Adipose tissue (tissue), 3 donors: ENCODE data around the gene FNDC8. TPM values are rescaled to one million over a fixed set of nuclear protein-coding genes. Genes with fewer than 3 reads are reported as not detected.

Experiments used
- H3K27ac ChIP-seq: one replicate; pipeline ENCODE4 v1.5.1; 2013; ENCODE audit warnings: low read depth, low read length
- WGBS, 3 donors: extraction: QIAGEN DNeasy Blood & Tissue Kit; methylation state at CpG; one replicate each; pipeline ENCODE4 v1.1.7; 2013; 5-methylcytosine and 5-hydroxymethylcytosine counted together
- polyA plus RNA-seq, 3 donors: library from polyadenylated mRNA; stranded (reverse); fragments of 200-250 nt; gene quantifications; one replicate each; pipeline ENCODE4 v1.2.3, GENCODE V29; 2013
- donor health status: healthy with polysubstance abuse.
- donor health status: Bipolar disorder and iron deficiency.
- donor health status: healthy.

The FNDC8 gene
- polyA plus RNA-seq: under 1 TPM in 2 of 3 donors, not detected in 1; 0.03 to 0.09 TPM

- 88 to 96% (median 89%) methylated on average over 3 of the region's 3 CpGs for WGBS, 3 donors
- no peak within 1 kb of the TSS for H3K27ac ChIP-seq
Measured at GRCh38 chr17:35121315-35121714, at the start of gene FNDC8. Gene FNDC8, plus strand, starts transcription at chr17:35121615. Its CDS starts 79 bp downstream, at chr17:35121694.

DNA sequence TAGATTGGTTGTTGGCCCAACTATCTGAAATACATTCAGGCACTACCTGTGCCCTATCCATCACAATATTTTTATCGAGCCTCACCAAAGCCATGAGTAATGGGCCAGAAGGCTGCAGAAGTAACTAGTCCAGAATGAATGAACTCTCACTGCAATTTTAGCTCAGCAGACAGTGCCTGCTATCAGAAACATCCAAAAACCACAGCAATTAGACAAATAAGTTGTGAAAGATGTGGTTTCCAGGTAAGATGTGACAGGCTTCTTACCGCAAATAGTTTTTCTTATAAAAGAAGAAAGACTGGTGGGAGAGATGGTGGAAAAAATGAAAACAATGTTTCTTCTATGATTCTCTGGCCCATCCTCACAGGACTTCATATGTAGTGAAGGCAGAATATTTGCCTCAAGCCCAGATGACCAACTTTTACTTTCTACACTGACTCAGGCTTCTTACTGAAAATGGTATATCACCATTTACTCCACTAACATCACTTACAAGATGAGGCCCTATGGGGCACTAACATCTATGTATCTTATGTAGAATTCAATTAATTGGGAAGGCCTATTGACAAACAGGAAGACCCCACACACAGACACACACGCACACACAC is 48.1 kb upstream of the FNDC8 start:
- 80 to 85% (median 81%) methylated on average over 3 of the region's 3 CpGs for WGBS, 3 donors
- no peak overlapping the region for H3K27ac ChIP-seq

GRCh38 chr17:35073991-35074627 is 47.3 kb upstream of the FNDC8 start:
- H3K27ac ChIP-seq: no peak overlapping the region
- WGBS, 3 donors: 40 to 76% (median 70%) methylated on average over 5 of the region's 5 CpGs

DNA sequence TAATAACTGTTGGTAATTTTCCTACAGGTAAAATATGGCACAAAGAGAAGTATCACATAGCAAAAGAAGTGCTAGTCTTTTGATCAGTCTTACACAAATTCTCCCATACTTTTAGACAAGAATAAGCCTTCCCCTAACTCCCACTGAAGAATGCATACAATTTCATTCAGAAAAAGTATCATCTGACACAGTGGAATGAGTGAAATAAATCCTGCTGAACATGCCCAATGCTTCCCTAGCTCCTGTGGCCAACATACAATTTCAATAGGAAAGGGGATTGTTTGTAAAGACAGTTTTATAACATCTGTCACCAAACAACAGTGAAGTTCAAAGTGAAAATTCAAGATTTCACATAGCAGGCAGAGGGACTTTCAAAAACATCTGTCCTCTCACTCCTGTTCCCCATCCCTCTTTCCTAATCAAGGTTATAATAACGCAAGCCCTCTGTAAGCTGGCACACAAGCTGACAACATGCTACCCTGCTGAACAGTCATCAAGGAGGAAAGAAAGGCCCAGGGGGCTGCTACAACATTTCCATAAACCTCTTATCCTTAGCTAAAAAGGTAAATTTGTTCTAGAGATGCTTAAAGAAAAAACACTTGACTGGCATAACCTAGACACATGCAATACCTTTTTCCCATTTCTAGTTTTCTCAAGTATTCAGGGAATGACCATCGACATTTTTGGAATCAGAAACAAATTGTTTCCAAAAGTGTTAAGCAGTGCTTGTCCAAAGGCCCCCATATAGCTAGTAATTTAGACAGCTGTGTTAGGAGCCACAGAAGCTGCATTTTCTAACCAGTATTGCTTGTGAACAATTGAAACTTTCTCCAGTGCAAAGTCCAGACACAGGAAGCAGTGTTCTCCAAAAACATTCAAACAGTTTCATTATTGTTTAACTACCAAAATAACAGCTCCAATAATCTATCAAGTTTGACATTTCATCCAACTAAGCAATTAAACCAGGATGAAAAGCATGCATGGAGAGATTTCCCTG is 46.4 kb upstream of the FNDC8 start:
- no peak overlapping the region for H3K27ac ChIP-seq
- WGBS, 3 donors: 38 to 77% (median 73%) methylated on average over 2 of the region's 2 CpGs

DNA sequence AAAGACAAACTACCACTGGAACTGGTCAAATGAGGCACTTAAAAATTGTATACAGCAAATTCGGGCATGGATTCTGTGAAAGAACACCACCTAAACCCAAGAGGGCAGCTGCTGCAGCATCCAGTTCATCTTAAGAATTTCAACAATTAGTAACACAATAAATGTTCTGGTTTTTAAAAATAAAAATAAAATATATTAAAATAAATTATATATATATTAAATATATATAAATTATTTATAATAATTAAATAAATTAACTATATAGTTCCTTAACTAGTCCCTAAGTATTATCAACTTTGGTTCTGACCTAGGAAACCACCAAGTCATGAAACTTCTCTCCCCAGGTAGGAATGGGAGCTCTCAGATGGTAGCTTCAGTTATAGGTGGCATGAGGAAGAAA is 44.5 kb upstream of the FNDC8 start:
- no peak overlapping the region for H3K27ac ChIP-seq
- WGBS, 3 donors: 84 to 95% (median 86%) methylated on average over 1 of the region's 1 CpG

DNA sequence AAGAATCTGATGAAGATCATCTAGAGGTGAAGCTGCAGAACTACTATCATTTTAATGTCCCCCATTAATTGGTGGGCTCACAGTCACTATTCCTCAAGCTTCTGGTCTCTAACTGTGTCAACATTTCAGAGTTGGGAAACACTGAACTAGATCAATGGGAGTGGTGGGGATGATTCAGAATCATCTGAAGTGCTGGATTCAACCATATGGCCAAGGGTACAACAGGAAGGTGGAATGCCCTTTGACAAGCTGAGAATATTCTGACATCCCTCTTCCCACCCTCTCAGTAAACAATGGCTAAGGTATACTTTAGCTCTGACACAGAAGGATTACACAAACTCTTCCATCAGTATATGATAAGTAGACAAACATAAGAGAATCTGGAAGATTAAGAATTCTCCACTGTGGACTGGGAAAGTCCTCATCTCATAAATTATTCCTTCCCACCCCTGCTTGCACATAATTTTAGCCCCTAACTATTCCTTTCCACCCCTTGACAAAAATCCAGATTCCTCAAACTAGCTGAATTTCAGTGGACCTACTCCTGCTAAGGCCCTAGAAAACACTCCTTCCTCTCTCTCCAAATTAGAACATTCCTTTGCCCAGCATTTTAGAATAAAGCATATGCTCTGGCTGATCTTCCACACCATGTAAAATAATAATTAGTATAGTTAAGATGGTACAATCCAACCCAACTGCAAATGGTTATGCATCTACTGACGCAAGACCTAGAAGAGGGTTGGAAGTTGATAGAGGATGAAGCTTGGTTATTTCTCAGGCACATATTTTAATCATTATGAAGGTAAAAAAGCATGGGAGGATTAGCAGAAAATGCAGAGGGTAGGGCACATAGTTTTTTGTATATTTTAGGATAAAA is 41.6 kb upstream of the FNDC8 start:
- WGBS, 3 donors: 97 to 100% (median 100%) methylated on average over 1 of the region's 1 CpG
- H3K27ac ChIP-seq: no peak overlapping the region

DNA sequence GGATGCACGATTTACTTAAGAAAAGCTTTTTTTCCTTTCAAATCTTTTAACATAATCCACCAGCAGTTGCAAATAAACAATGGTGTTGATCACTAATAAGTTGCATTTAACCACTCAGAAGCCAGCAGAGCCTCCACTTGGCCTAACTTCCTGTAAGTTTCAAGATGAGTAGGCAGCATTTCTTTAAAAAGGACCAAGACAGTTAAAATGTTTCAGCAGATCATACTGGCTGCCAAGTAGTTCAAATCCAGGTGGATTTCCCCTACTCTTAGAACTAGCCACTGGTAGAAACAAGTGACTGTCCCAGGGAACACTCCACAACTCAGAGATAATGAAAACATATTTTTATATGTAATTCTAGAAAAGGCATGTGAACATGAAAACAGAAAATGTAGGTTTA is 40.9 kb upstream of the FNDC8 start:
- 51 to 59% (median 52%) methylated on average over 1 of the region's 1 CpG for WGBS, 3 donors
- H3K27ac ChIP-seq: no peak overlapping the region

DNA sequence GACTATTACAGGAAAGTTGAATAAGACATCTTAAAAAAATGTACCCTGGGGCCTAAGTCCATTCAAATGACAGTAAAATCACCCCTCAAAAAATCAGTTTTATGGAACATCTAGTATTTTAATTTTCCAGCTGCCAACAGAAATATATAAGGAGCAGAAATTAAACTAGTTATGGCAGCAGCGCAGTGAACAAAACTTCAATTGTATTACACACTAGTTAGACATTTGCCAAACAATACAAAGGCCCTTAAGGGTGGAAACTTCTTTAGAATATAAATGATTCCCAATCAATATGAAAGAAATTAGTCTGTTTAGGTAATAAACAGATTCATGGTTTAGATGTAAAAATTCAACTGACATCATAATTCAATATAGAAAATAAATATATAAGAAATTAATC is 39.8 kb upstream of the FNDC8 start:
- WGBS, 3 donors: 90 to 93% (median 92%) methylated on average over 1 of the region's 1 CpG
- H3K27ac ChIP-seq: no peak overlapping the region

DNA sequence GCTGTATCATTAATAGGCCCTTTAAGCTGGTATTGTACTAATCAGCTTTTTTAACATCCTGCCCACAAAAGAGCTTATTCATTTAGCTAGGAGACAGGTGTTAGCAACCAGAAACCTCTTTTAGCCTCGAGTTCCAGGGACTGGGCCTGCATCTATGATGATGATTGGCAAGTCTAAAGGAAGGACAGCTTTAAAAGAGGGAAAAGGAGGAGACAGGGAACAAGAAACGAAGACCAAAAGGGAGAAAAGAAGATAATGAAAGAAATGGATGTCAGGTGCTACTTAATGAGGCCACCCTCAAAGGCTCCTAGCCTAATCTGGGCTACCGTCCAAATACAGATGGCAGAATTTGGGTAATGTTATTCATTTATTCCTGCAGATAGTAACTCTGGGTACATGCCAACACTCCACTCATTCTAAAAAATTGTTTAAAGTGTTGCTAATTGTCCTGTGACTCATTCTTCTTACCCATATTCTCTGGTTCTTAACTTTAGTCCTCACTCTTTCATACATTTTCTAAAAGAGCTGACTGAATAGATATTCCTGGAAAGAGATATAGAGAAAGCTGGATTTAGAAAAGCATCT is 39.2 kb upstream of the FNDC8 start:
- WGBS, 3 donors: 29 to 57% (median 49%) methylated on average over 3 of the region's 3 CpGs
- no peak overlapping the region for H3K27ac ChIP-seq

- WGBS, 3 donors: 75 to 87% (median 87%) methylated on average over 2 of the region's 2 CpGs
- no peak overlapping the region for H3K27ac ChIP-seq
Measured at GRCh38 chr17:35083071-35083470, 38.3 kb upstream of the FNDC8 start.

DNA sequence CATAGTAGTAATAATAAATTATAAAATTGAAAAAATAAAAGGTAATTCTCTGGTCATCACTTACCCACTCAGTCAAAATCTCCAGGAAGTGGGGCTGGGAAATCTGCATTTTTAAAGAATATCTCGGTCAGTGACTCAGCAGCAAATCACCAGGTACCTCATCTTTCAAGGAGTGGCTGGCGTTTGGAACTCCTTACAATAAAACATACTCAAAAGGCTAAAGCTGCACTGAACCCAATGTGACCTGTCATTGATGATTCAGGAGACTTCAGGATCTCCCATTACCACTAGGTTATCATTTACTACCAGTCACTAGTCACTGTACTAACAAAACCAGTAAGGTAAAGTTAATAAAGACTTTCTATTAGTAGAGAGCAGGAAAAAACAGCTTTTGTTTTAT is 36.4 kb upstream of the FNDC8 start:
- no peak overlapping the region for H3K27ac ChIP-seq
- 77 to 81% (median 80%) methylated on average over 2 of the region's 2 CpGs for WGBS, 3 donors

DNA sequence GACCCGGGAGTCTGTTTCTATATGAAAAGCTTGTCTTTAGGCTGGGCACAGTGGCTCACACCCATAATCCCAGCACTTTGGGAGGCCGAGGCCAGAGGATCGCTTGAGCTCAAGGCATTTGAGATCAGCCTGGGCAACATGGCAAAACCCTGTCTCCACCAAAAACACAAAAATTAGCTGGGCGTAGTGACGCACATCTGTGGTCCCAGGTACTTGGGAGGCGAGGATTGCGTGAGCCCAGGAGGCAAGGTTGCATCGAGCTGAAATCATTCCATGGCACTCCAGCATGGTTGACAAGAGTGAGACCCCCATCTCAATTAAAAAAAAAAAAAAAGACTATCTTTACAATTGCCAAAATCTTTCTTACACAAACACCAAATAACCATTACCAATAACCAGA is 35.3 kb upstream of the FNDC8 start:
- 97 to 100% (median 97%) methylated on average over 8 of the region's 8 CpGs for WGBS, 3 donors
- H3K27ac ChIP-seq: no peak overlapping the region

DNA sequence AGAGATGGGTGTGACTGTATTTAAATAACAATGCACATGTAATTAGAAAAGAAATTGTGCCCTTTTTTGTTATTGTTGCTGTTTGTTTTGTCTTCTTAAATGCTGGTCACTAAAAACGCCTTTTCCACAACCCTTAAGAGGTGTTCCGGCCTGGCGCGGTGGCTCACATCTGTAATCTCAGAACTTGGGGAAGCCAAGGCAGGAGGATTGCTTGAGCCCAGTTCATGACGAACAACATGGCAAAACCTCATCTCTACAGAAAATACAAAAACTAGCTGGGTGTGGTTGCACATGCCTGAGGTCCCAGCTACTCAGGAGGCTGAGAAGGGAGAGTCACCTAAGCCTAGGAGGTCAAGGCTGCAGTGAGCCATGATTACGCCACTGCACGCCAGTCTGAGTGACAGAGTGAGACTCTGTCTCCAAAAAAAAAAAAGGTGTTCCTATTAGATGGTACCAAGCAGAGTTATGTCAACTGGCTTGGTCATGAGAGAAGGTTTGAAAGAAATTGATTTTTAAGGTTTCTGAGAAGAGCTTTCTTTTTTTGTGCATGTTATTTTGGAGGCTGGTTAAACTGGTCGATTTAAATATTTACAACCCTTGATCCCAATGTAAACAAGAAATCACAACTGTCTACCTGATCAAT is 34.4 kb upstream of the FNDC8 start:
- 63 to 89% (median 87%) methylated on average over 8 of the region's 8 CpGs for WGBS, 3 donors

DNA sequence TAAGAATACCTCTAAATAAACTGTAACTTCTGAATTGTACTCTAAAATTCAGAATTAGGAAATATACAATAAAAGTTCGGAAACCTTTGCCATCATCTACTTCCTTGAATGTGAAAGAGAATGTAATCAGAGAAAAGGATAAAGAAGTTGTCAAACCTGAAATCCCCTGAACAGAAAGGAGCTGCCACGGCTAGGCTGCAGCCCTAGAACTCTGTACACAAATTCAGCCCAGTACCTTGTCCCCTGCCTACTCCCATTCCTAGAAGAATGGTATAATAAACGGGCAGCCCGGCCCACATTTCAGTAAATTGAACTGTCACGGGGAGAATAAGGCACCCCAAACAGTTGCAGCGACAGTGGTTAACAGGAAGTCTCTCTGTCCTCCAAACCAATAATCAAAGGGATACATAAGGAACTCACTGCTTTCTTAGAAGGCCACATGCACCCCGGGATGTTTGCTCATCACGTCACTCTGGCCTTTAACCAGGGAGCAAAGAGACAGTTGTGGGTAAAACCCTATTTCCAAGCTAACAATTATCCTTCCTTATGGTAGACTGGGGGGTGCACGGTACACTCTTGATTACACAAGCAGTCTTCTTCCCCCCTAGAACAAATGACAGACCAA is 33.6 kb upstream of the FNDC8 start:
- no peak overlapping the region for H3K27ac ChIP-seq
- 13 to 27% (median 26%) methylated on average over 9 of the region's 9 CpGs for WGBS, 3 donors

More for the DNA sequence above, 34.4 kb upstream of the FNDC8 start:
- H3K27ac ChIP-seq: no peak overlapping the region

DNA sequence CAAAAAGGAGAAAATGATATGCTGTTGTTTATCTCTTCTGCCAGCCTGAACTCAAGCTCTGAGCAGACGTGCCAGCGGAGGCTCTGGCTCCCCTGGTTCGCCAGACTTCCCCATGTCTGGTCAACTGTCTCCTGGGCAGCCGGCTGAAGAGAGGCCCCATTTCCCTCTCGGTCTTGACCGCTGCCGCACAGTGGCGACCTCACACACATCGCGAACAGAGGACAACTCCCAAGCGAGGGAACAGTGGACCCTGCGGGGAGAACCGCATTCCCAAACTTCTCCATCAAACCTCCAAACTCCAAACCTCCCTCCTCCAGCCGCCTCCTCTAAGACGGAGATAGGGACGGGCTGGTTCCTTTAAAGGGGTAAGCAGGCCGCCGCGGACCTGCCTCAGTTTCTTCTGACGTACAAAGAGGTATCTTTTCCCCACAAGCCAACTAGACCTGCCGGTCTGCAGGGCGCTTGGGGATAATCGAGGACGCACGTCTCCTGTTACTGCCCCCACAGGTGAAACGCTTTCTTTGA is 33.0 kb upstream of the FNDC8 start:
- H3K27ac ChIP-seq: peak overlapping the region; percentile 19
- WGBS, 3 donors: 0% methylated on average over 26 of the region's 26 CpGs

DNA sequence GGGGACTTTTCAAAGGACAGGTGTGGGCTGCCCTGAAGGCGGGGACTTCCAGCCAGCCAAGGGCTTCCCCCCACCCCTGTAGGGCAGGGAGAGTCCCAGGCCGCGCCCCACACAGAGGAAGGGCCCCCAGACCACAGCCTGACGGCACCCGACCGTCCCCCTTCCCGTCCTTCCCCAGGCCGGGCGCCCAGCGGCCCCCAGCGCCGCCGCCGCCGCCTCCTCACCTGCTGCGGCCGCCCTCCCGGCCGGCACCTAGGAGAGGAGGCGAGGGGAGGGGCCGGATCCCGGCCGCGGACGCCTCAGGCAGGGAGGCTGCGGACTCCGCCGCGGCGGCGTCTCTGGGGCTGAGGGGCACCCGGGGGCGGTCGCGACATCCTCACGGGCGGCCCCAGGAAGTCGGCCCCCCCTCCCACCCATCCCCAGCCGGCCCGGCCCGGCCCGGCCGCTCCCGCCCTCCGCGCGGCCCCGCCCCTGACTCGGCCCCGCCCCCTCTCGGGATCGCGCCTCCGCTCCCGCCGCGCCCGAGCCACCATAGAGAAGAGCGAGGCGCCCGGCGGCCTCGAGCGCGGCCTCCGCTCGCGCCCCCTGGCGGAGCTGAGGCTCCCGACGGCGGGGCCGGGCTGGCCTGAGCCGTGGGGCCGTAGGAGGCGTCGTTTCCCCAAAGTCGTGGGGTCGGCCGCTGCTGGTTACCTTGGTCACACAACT is 32.4 kb upstream of the FNDC8 start:
- H3K27ac ChIP-seq: peak overlapping the region; percentile 64
- 0 to 1% (median 1%) methylated on average over 25 to 80 of the region's 80 CpGs for WGBS, 3 donors
